Uterus (tissue), 2 donors: ENCODE measurements around the gene SYCP2.

ENCODE experiments used
- CTCF ChIP-seq, 4 experiments: fragments of 200-600 bp in 2 of 4; fragments of 450-650 bp in 2 of 4; sonication (generic) in 2 of 4; IDR thresholded peaks; one replicate each; pipeline ENCODE4 v1.5.1; 2016 to 2019; ENCODE audit warnings: antibody characterized with exemption in 4 of 4, mild to moderate bottlenecking in 2 of 4, moderate library complexity in 1 of 4
- POLR2A ChIP-seq, 2 donors: fragments of 450-650 bp; IDR thresholded peaks; one replicate each; pipeline ENCODE4 v1.6.1; 2016; ENCODE audit warnings: antibody characterized with exemption in 2 of 2, mild to moderate bottlenecking in 1 of 2, moderate library complexity in 1 of 2

GRCh38 chr20:59954718-59955117 lies 21.3 kb upstream of the SYCP2 start:
- no peak for TF ChIP-seq CTCF (IDR thresholded peaks at IDR 0.05)
- no peak for TF ChIP-seq POLR2A (IDR thresholded peaks at IDR 0.05)
